ENCODE measurements around the gene APOA1. TPM values are rescaled to one million over a fixed set of nuclear protein-coding genes. Genes with fewer than 3 reads are reported as not detected.
"Not testable (repeated sequence)": the region's sequence is repeated elsewhere in the genome, so short reads cannot be mapped to it uniquely, and the experiment has no call there.

APOA1 gene
- polyA plus RNA-seq, 1 donor (not counting 4 experiments of a cell fraction or from before 2014, with no cell fraction given) = not detected

DNA sequence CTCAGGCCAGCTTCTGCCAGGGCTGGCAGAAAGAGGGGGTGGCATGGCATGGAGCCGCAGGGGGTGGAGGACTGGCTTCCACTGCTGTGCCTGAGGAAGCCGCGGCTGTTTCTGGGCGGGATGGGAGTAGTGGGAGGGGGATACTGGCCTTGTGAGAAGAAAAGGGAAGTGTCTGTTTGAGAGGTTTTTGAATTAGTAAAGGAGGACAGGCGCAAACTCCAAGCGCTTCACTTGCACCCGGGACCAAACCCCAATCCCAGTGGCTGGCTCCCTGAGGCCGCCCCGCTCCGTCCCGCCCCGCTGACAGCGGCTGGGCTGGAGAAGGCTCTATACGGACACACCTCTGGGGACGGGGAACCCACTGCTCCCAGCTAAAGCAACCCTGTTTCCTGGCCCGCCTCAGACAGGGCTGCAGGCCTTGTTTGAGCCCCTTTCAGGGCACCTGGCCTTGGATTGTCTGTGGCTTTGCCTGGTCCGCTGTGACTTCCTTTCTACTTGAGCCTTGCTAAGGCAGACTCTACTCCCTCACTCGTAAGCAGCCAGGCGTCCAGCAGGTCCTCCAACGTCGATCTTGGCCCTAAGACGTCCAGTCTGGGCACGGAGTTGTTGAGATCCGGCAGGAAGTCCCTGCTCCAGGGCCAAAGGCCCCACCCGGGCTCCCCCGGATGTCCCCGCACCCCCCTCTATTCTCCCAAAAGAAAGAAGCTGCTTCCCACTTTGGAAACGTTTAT lies 2.2 kb downstream of the APOA1 start:
- H4K20me1 ChIP-seq (ENCODE audit: control insufficient read depth, extremely low read depth, insufficient read depth, low read length) = no peaks in the 10 kb centered on the region
- no peaks in the 10 kb centered on the region for H3K27me3 ChIP-seq (ENCODE audit: control insufficient read depth, extremely low read depth, insufficient read depth, low read length)
- no peak for FAIRE-seq
- H3K9ac ChIP-seq (ENCODE audit: control insufficient read depth, extremely low read depth, insufficient read depth, low read length) = peak overlapping the region; percentile 15
- no peaks in the 10 kb centered on the region for H3K9me1 ChIP-seq (ENCODE audit: control insufficient read depth, extremely low read depth, insufficient read depth, low read length)
- no peaks in the 10 kb centered on the region for H3K36me3 ChIP-seq (ENCODE audit: control insufficient read depth in 2 of 2, extremely low read depth in 1 of 2, insufficient read depth in 2 of 2, low read length in 2 of 2)
- dilution Hi-C loops (cut with MboI; ENCODE audit: extremely low pct_ligation_motif_present, low sequenced_read_pairs) = no loop called here
- H3K79me2 ChIP-seq (ENCODE audit: control insufficient read depth, insufficient read depth, low read length) = no peaks in the 10 kb centered on the region
- H3K4me2 ChIP-seq (ENCODE audit: control insufficient read depth, extremely low read depth, insufficient read depth, low read depth, low read length) = peak overlapping the region; percentile 86
- no peaks in the 10 kb centered on the region for H3K9me3 ChIP-seq (ENCODE audit: control insufficient read depth, low read depth, low read length)
- TF ChIP-seq EZH2 (IDR thresholded peaks at IDR 0.05; ENCODE audit: low read length) = no peak
- TF ChIP-seq, protein P1, sequence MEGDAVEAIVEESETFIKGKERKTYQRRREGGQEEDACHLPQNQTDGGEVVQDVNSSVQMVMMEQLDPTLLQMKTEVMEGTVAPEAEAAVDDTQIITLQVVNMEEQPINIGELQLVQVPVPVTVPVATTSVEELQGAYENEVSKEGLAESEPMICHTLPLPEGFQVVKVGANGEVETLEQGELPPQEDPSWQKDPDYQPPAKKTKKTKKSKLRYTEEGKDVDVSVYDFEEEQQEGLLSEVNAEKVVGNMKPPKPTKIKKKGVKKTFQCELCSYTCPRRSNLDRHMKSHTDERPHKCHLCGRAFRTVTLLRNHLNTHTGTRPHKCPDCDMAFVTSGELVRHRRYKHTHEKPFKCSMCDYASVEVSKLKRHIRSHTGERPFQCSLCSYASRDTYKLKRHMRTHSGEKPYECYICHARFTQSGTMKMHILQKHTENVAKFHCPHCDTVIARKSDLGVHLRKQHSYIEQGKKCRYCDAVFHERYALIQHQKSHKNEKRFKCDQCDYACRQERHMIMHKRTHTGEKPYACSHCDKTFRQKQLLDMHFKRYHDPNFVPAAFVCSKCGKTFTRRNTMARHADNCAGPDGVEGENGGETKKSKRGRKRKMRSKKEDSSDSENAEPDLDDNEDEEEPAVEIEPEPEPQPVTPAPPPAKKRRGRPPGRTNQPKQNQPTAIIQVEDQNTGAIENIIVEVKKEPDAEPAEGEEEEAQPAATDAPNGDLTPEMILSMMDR (optimal IDR thresholded peaks at IDR 0.05 in 1 of 3, IDR thresholded peaks at IDR 0.05 in 1 of 3, conservative IDR thresholded peaks at IDR 0.05 in 1 of 3; ENCODE audit: extremely low read depth in 1 of 3, insufficient read depth in 2 of 3, low read length in 3 of 3) = no peak
- no peak for DNase-seq (ENCODE audit: low read depth, low spot score)
- peak overlapping the region in 1 of 3 experiments; percentile 59 for H3K4me3 ChIP-seq (ENCODE audit: control insufficient read depth in 2 of 3, extremely low read depth in 1 of 3, insufficient read depth in 2 of 3, low read depth in 1 of 3, low read length in 3 of 3)
- H2AFZ ChIP-seq (ENCODE audit: control insufficient read depth, low read length) = peak overlapping the region; percentile 26
- peaks cover 4% of the 10 kb centered on the region for H3K4me1 ChIP-seq (ENCODE audit: control insufficient read depth, extremely low read depth, insufficient read depth, low read length)
- no peak overlapping the region for H3K27ac ChIP-seq (ENCODE audit: control insufficient read depth, insufficient read depth, low read length)

DNA sequence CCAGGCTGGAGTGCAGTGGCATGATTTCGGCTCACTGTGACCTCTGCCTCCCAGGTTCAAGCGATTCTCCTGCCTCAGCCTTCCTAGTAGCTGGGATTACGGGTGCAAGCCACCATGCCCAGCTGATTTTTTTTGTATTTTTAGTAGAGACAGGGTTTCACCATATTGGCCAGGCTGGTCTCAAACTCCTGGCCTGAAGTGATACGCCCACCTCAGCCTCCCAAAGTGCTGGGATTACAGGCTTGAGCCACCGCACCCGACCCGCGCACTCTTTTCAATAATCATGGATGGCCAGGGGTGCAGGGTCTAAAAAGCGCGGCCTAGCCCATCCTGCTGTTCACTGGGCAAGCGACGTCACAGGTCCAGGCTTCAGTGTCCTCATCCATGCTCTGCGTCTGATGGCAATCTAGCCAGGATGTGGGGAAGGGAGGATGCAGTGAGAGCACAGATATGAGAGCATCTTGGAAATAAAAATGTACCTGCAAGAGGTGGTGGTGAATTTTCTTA lies 2.8 kb downstream of the APOA1 start:
- dilution Hi-C loops (cut with MboI; ENCODE audit: extremely low pct_ligation_motif_present, low sequenced_read_pairs); H3K27me3 ChIP-seq (ENCODE audit: control insufficient read depth, extremely low read depth, insufficient read depth, low read length); H3K9ac ChIP-seq (ENCODE audit: control insufficient read depth, extremely low read depth, insufficient read depth, low read length); DNase-seq (ENCODE audit: low read depth, low spot score); H3K4me3 ChIP-seq (ENCODE audit: control insufficient read depth in 2 of 3, extremely low read depth in 1 of 3, insufficient read depth in 2 of 3, low read depth in 1 of 3, low read length in 3 of 3); H3K9me1 ChIP-seq (ENCODE audit: control insufficient read depth, extremely low read depth, insufficient read depth, low read length); H3K36me3 ChIP-seq (ENCODE audit: control insufficient read depth in 2 of 2, extremely low read depth in 1 of 2, insufficient read depth in 2 of 2, low read length in 2 of 2); H3K79me2 ChIP-seq (ENCODE audit: control insufficient read depth, insufficient read depth, low read length); FAIRE-seq; H4K20me1 ChIP-seq (ENCODE audit: control insufficient read depth, extremely low read depth, insufficient read depth, low read length); H2AFZ ChIP-seq (ENCODE audit: control insufficient read depth, low read length); H3K9me3 ChIP-seq (ENCODE audit: control insufficient read depth, low read depth, low read length); H3K4me1 ChIP-seq (ENCODE audit: control insufficient read depth, extremely low read depth, insufficient read depth, low read length); H3K4me2 ChIP-seq (ENCODE audit: control insufficient read depth, extremely low read depth, insufficient read depth, low read depth, low read length); H3K27ac ChIP-seq (ENCODE audit: control insufficient read depth, insufficient read depth, low read length): not testable (repeated sequence)
